ENCODE results near the gene WASHC4. TPM values are rescaled to one million over a fixed set of nuclear protein-coding genes. Genes with fewer than 3 reads are reported as not detected.

The WASHC4 gene
- 100 to 1,000 TPM in 4 of 7 donors, 10 to 100 TPM in 3; 87.2 to 172 (median 107) TPM for total RNA-seq
- 10 to 100 TPM; 25.2 to 33.4 (median 29.5) TPM for polyA plus RNA-seq
- long read RNA-seq, donor 1, full-length matches to known transcripts: 2 of 2 reads
- long read RNA-seq, donor 1, partial matches to known transcripts: 0 of 2 reads
- long read RNA-seq, donor 1, other reads (novel, unspliced or antisense): 0 of 2 reads
- long read RNA-seq, donor 2: 0 reads

GRCh38 chr12:105107494-105108371 lies at the start of gene WASHC4:
Gene WASHC4 (plus strand): TSS chr12:105107731. CDS start chr12:105107801, 70 bp downstream.
- 0% methylated on average over 55 to 85 of the region's 85 CpGs for WGBS, 5 donors

GRCh38 chr12:105060715-105061378 lies 46.7 kb upstream of the WASHC4 start:
- Histone ChIP-seq H3K27me3 (replicated peaks in 1 of 7) (no peaks in the 10 kb centered on the region), H3K36me3 (no peaks in the 10 kb centered on the region), H3K9me3 (peaks cover 0 to 18% (median 14%) of the 10 kb centered on the region in 8 donors), H3K4me3 (no peak overlapping the region), H3K27ac (no peak overlapping the region), H3K4me1 (no peaks in the 10 kb centered on the region)
- DNase-seq: no peak
- WGBS, 5 donors: 85 to 93% (median 87%) methylated on average over 5 to 11 of the region's 11 CpGs
- intact Hi-C loops (cut with DNase I; ENCODE audit: low total_unique reads): no loop called here
- TF ChIP-seq POLR2AphosphoS5 (IDR thresholded peaks at IDR 0.05): no peak
- TF ChIP-seq POLR2A (IDR thresholded peaks at IDR 0.05): no peak
- TF ChIP-seq CTCF (IDR thresholded peaks at IDR 0.05 in 8 of 11, conservative IDR thresholded peaks at IDR 0.05 in 3 of 11): no peak

More at GRCh38 chr12:105107494-105108371, at the start of gene WASHC4:
- peaks cover 0 to 4% (median 0%) of the 10 kb centered on the region in 8 donors for H3K9me3 ChIP-seq
- DNase-seq: peak; percentile 100
- TF ChIP-seq CTCF (IDR thresholded peaks at IDR 0.05 in 8 of 11, conservative IDR thresholded peaks at IDR 0.05 in 3 of 11) (peak in 3 of 11 experiments; percentile 9 to 39 (median 24)), POLR2A (IDR thresholded peaks at IDR 0.05) (peak; percentile 54 to 97 (median 74)), POLR2AphosphoS5 (IDR thresholded peaks at IDR 0.05) (peak; percentile 98 to 99 (median 99))
- peaks cover 19 to 54% (median 41%) of the 10 kb centered on the region in 6 donors for H3K4me1 ChIP-seq
- peak within 1 kb of the TSS; percentile 78 to 97 (median 91) for H3K4me3 ChIP-seq
- H3K36me3 ChIP-seq: peaks cover 0 to 19% (median 8%) of the 10 kb centered on the region in 6 donors
- H3K27me3 ChIP-seq (replicated peaks in 1 of 7): peaks cover 0 to 17% (median 0%) of the 10 kb centered on the region in 7 donors
- peak within 1 kb of the TSS; percentile 97 to 99 (median 98) for H3K27ac ChIP-seq
- intact Hi-C loops (cut with DNase I; ENCODE audit: low total_unique reads): no loop called here

GRCh38 chr12:105064564-105065178 lies 42.9 kb upstream of the WASHC4 start:
- H3K4me3 ChIP-seq: no peak overlapping the region
- 76 to 97% (median 88%) methylated on average over 5 to 7 of the region's 7 CpGs for WGBS, 5 donors
- H3K4me1 ChIP-seq: no peaks in the 10 kb centered on the region
- TF ChIP-seq POLR2A (IDR thresholded peaks at IDR 0.05): no peak
- TF ChIP-seq POLR2AphosphoS5 (IDR thresholded peaks at IDR 0.05): no peak
- no peak for TF ChIP-seq CTCF (IDR thresholded peaks at IDR 0.05 in 8 of 11, conservative IDR thresholded peaks at IDR 0.05 in 3 of 11)
- no peak for DNase-seq
- H3K27ac ChIP-seq: no peak overlapping the region
- H3K36me3 ChIP-seq: no peaks in the 10 kb centered on the region
- no peaks in the 10 kb centered on the region for H3K27me3 ChIP-seq (replicated peaks in 1 of 7)
- H3K9me3 ChIP-seq: no peaks in the 10 kb centered on the region
- intact Hi-C loops (cut with DNase I; ENCODE audit: low total_unique reads): no loop called here

All from spleen (tissue), 13 donors.